ENCODE measurements around the gene CIITA.

CIITA gene

DNA sequence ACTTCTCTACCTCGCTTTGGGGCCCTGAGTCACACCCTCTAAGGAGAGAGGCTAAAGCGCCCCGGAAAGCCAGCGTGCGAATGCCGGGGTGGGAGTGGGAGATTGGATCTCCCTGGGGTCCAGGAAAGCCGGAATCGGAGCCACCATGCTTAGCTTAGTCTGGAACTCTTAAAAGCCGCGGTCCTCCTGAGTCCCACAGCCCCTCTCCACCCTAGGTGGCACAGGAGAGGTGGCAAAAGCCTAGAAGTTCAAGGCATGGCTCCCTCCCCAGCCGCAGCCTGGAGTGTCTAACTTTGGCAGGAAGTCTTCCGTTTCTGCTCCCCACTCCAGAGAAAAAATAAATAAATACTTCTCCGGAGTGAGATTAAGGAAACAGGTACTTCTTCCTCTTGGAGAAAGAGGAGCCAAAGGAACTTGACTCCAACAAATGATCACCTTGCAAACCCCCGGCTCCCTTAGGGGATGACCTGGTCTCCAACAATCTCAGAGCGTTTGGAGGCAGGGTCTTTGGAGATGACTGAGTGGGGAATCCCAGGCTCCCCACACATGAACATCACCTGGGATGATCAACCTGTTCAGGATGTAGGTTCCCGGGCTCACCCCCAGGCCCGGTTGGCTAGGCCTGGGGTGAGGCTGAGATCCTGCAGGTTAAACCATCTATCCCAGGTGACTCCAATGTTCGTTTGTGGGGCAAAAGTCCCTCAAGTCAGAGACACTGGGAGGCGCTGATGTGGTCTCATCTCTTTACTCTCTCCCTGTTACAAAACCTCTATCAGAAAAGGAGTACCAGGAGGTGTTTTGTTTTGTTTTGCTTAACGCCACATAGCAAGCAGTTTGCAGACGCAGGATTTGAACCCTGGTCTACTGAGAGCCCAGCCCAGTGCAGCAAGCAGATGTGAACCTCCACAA is 2.9 kb downstream of the CIITA start:
- in situ Hi-C loops (cut with MboI; ENCODE audit: low sequenced_read_pairs), result no loop called here

DNA sequence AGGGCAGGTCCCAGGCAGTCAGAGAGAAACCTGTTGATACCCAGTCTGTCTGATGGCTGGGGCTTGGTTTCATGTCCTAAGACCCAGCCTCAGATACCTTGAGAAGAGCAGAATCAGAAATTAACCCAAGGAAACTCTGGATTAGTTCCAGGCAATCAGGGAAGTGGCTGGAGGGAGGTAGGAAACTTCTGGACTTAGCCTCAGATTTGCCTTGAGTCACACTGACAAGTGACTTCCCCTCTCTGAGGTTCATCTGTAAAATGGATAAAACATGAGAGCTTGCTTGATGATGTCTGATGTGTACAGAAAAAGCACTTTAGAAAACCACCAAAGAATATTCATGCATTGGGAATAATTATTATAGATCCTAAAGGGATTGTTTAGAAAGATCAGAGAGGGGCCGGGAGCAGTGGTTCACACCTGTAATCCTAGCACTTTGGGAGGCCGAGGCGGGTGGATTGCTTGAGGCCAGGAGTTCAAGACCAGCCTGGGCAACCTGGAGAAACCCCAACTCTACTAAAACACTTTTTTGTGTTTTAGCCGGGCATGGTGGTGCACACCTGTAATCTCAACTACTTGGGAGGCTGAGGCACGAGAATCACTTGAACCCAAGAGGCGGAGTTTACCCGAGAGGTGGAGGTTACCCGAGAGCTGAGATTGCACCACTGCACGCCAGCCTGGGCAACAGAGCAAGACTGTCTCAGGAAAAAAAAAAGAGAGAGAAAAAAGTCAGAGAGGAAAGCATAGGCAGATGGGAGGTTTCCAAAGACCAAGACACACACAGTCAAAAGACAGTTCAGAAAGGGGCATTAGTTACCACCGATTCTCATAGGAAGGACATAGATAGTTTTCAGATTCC is 3.8 kb downstream of the CIITA start:
- in situ Hi-C loops (cut with MboI; ENCODE audit: low sequenced_read_pairs), result no loop called here

DNA sequence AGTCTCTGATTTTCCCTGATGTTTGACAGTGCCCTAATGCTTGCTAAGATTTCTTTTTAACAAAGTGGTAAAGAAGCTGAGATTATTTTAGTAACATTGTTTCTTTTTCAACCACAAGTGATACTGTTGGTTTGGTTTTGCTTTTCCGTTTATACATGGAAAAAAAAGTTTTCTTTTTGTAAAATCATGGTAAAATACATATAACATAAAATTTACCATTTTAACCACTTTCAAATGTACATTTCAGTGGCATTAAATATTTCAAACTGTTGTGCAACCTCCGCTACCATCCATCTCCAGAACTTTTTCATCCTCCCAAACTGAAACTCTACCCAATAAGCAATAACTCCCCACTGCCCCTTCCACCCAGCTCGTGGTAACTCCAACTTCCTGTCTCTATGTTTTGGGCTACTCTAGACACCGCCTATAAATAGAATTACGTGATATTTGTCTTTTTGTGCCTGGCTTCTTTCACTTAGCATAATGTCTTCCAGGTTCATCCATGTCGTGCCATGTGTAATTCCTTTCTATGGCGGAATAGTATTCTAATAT is 4.6 kb downstream of the CIITA start:
- in situ Hi-C loops (cut with MboI; ENCODE audit: low sequenced_read_pairs), result no loop called here

DNA sequence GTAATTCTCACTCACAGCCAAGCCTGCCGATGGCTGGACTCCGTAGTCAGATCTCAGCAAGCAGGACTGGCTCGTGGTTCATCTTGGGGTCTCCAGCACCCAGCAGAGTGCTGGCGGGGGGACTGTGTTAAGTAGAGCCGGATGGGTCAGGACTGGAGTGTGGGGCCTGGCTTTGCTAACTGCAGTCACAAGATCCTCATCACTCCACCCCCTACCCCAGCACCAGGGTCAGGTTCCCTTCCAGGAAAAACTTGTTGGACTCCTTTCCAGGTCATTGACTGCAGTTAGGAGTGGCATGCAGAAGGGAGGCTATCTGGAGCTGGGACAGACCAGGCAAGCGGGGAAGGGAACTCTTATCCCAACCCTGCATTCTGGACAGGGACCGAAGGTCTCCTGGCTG is 6.0 kb downstream of the CIITA start:
- in situ Hi-C loops (cut with MboI; ENCODE audit: low sequenced_read_pairs), result no loop called here

DNA sequence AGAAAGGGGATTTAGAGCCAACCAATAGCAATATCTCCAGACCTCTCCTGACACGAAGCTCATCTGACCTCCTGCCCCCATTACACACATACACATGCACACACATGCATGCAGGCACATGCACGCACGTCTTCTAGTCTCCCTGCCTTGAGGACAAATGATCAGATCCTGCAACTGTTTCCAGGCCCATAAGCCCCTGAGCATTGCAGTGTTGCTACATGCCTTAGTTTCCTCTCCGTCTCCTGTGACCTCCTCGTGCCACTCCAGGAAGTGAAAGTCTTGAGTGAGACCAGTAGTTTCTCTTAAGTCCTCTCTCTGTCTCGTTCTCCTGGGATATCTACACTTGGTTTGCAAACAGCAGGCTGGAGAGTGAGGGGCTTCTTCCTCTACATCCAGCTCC is 8.2 kb downstream of the CIITA start:
- in situ Hi-C loops (cut with MboI; ENCODE audit: low sequenced_read_pairs), result no loop called here

DNA sequence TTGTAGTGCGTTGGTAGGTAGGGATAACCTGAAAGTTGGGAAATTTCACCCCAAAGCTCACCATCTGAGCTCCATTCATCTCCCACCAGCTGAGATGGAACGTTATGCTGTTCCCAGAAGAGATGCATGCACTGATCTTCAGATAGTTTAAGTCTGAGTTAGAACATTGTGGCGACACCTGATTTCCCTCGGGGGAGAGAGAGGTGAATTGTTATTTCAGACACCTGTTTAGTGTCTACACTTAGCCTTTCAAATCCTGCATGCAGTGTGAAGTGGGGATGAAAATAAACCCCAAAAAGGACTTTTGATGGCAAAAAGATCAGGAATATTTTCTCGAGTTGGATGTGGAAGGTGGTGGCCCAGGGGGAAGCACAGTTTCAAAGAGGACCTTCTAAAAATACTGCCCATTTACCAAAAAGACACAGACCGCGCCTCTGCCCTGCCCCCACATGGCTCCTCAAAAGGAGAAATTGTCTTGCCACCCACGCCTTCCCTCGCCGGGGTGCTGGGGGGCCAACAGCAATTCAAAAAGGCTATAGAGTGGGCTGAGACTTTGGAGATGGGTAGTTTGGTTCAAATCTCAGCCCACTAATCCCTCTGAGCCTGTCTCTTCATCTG is 11.4 kb downstream of the CIITA start:
- in situ Hi-C loops (cut with MboI; ENCODE audit: low sequenced_read_pairs), result no loop called here

DNA sequence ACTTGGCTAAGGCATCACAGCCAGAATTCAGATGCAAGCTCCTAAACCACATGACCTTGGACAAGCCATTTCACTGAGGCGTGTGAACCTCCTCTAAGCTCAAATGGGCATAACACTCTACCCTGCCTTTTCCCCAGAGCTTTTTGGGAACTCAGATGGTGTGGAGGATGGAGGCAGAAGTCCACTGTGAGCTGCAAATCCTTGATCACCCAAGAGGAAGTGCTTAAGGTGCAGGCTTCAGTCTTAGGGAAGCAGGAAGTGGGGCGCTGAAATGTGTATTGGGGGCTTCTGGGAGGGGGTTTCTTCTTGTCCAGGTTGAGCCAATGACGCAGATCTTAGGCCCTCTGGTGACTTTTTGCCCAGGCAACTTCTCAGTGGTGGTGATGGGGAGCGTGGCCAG is 12.9 kb downstream of the CIITA start:
- in situ Hi-C loops (cut with MboI; ENCODE audit: low sequenced_read_pairs), result no loop called here

DNA sequence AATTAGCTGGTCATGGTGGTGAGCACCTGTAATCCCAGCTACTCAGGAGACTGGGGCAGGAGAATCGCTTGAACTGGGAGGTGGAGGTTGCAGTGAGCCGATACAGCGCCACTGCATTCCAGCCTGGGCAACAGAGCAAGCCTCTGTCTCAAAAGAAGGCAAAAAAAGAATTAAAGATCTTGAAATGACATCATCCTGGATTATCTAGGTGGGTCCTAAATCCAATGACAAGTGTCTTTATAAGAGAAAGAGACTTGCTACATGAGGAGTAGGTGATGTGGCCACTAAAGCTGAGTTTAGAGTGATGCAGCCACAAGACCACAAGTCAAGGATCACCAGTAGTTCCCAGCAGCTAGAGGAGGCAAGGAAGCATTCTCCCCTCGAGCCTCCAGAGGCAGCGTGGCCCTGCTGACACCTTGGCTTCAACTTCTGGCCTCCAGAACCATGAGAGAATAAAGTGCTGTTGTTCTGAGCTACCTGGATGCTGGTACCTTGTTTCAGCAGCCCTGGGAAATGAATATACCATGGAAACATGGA is 15.8 kb downstream of the CIITA start:
- in situ Hi-C loops (cut with MboI; ENCODE audit: low sequenced_read_pairs), result no loop called here

DNA sequence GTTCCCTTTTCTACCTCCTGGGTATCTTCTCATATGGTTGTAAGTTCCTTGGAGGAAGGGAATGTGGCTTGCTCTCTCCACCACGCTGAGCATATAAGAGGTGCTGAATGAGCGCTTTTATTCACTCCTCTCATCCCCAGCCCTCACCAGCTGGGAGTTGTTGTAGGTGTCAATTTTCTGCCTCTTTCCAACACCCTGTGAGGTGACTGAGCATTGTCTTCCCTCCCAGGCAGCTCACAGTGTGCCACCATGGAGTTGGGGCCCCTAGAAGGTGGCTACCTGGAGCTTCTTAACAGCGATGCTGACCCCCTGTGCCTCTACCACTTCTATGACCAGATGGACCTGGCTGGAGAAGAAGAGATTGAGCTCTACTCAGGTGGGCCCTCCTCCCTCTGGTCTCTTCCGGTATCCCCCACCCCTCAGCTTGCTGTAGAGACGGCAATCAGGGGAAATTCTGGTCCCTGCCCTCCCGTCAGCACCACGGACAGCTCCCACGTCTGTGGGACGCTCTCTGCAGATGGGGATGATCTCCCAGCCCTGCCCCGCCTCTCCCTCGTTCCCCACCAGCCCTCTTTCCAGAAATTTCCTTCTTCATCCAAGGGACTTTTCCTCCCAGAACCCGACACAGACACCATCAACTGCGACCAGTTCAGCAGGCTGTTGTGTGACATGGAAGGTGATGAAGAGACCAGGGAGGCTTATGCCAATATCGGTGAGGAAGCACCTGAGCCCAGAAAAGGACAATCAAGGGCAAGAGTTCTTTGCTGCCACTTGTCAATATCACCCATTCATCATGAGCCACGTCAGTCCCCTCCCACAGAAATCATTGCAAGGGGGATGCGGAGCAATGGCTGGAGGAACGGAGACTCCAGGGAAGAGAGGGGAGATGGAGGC is 18.3 kb downstream of the CIITA start:
- in situ Hi-C loops (cut with MboI; ENCODE audit: low sequenced_read_pairs), result no loop called here

DNA sequence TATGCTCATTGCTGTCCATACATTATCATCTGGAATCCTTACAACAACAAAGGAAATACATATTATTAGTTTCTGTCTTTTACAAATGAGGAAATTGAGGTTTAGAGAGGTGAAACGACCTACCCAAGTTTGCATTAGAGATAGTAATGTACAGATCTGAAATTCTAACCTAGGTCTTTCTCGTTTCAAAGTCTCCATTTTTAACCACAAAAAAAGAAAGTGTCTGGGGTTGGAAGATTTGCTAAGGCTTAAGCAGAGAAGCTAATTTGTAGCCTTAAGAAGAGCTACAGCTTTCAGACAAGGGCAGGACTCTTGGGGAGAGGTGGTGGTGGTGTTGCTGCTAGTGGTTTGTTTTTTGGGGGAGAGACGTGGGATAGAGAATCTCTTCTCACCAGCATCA is 19.2 kb downstream of the CIITA start:
- in situ Hi-C loops (cut with MboI; ENCODE audit: low sequenced_read_pairs), result no loop called here

DNA sequence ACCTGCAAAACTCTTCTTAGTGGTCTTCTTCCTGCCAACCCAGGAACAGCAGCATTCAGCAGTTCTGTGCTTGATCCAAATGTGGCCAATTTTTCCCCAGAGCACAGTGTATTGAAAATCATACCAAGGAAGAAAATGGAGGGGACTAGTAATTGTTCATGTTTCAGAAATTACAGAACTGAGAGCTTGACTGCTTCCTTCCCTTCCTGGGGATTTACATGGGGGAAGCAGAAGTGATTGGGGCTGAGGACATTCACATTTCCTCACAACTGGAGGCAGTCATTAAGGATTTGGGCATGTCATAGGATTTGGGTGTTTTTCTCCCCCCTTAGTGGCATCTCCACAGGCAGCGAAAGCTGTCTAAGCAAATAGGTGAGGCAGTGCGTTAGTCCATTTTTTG is 19.7 kb downstream of the CIITA start:
- in situ Hi-C loops (cut with MboI; ENCODE audit: low sequenced_read_pairs), result no loop called here

DNA sequence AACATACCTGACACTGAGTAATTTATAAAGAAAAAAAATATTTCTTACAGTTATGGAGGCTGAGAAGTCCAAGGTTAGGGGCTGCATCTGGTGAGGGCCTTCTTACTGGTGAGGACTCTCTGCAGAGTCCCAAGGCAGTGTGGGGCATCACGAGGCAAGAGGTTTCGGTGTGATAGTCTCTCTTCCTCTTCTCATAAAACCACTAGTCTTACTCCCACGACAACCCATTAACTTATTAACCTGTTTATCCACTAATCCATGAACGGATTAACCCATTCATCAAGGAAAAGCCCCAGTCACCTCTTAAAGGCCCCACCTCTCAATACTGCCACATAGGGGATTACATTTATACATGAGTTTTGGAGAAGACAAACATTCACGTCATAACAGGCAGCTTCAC is 20.1 kb downstream of the CIITA start:
- in situ Hi-C loops (cut with MboI; ENCODE audit: low sequenced_read_pairs), result no loop called here

DNA sequence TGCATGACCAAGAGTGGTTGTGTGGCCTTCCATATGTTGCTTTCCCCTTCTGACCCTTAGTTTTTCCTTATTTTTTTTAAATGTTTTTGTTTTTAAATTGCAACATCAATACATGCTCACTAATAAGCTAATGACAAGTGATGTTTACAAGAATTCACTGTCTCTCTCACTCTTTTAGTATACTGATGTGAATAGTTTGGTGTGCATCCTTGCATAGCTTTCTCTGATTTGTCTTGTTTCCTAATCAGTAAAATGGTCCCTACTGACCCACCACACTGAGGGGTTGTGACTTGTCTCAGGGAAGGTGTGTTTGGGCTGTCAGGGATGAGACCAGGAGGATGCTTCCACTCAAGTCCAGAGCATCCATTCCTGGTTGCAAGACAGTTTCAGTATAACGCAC is 26.0 kb downstream of the CIITA start:
- in situ Hi-C loops (cut with MboI; ENCODE audit: low sequenced_read_pairs), result no loop called here

DNA sequence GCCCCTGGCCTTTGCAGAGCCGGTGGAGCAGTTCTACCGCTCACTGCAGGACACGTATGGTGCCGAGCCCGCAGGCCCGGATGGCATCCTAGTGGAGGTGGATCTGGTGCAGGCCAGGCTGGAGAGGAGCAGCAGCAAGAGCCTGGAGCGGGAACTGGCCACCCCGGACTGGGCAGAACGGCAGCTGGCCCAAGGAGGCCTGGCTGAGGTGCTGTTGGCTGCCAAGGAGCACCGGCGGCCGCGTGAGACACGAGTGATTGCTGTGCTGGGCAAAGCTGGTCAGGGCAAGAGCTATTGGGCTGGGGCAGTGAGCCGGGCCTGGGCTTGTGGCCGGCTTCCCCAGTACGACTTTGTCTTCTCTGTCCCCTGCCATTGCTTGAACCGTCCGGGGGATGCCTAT is 29.5 kb downstream of the CIITA start:
- in situ Hi-C loops (cut with MboI; ENCODE audit: low sequenced_read_pairs), result no loop called here

DNA sequence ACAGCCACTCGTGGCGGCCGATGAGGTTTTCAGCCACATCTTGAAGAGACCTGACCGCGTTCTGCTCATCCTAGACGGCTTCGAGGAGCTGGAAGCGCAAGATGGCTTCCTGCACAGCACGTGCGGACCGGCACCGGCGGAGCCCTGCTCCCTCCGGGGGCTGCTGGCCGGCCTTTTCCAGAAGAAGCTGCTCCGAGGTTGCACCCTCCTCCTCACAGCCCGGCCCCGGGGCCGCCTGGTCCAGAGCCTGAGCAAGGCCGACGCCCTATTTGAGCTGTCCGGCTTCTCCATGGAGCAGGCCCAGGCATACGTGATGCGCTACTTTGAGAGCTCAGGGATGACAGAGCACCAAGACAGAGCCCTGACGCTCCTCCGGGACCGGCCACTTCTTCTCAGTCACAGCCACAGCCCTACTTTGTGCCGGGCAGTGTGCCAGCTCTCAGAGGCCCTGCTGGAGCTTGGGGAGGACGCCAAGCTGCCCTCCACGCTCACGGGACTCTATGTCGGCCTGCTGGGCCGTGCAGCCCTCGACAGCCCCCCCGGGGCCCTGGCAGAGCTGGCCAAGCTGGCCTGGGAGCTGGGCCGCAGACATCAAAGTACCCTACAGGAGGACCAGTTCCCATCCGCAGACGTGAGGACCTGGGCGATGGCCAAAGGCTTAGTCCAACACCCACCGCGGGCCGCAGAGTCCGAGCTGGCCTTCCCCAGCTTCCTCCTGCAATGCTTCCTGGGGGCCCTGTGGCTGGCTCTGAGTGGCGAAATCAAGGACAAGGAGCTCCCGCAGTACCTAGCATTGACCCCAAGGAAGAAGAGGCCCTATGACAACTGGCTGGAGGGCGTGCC is 30.1 kb downstream of the CIITA start:
- in situ Hi-C loops (cut with MboI; ENCODE audit: low sequenced_read_pairs), result no loop called here

DNA sequence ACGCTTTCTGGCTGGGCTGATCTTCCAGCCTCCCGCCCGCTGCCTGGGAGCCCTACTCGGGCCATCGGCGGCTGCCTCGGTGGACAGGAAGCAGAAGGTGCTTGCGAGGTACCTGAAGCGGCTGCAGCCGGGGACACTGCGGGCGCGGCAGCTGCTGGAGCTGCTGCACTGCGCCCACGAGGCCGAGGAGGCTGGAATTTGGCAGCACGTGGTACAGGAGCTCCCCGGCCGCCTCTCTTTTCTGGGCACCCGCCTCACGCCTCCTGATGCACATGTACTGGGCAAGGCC is 30.7 kb downstream of the CIITA start:
- in situ Hi-C loops (cut with MboI; ENCODE audit: low sequenced_read_pairs), result no loop called here

DNA sequence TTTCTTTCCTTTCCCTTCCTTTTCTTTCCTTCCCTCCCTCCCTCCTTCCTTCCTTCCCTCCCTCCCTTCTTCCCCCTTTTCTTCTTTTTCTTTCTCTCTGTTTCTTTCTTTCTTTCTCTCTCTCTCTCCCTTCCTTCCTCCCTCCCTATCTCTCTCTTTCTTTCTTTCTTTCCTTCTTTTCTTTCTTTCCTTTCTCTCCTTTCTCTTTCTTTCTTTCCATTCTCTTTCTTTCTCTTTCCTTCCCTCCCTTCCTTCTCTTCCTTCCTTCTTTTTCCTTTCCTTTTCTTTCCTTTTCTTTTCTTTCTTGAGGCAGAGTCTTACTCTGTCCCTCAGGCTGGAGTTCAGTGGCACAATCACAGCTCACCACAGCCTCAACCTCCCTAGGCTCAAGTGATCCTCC is 34.3 kb downstream of the CIITA start:
- in situ Hi-C loops (cut with MboI; ENCODE audit: low sequenced_read_pairs), result loop anchor here (10.0 kb wide), 2 partner anchors 166 to 396 kb away; partner anchors contain the start of gene NUBP1

DNA sequence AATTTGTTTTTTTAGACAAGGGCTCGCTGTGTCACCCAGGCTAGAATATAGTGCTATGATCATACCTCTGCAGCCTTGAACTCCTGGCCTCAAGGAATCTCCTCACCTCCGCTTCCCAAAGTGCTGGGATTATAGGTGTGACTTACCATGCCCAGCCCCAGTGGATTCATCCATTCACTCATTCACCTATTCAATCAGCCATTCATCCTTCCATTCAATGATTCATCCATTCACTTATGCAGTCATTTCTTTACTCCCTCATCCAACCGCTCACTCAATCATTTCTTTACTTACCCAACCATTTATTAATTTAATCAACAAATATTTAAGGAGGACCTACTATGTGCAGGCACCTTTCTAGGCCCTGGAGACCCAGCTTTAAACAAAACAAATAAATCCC is 39.5 kb downstream of the CIITA start:
- in situ Hi-C loops (cut with MboI; ENCODE audit: low sequenced_read_pairs), result loop anchor here (10.0 kb wide), 2 partner anchors 172 to 402 kb away; partner anchors contain the start of gene NUBP1
